SK-N-SH treated with all-trans-retinoic acid at 6 μM for 48 hours (cell line): ENCODE measurements around the gene CLEC2B.

ENCODE experiments used
- ATAC-seq: fragments of 200-7000 bp; cut with Tn5 transposase; 3 replicates; pipeline ENCODE4 v1.9.1; 2020; ENCODE audit warnings: mild to moderate bottlenecking, moderate library complexity
- ARNTL ChIP-seq: fragments of 450-650 bp; formaldehyde crosslinking; IDR thresholded peaks from 2 replicates; pipeline ENCODE4 v1.5.0; 2020; ENCODE audit warnings: low read depth, mild to moderate bottlenecking, moderate library complexity, borderline replicate concordance
- BACH2 ChIP-seq: fragments of 250-450 bp; sonication (Bioruptor Pico); IDR thresholded peaks from 2 replicates; pipeline ENCODE4 v1.9.0; 2021; ENCODE audit warnings: mild to moderate bottlenecking, borderline replicate concordance
- CREB5 ChIP-seq: fragments of 250-450 bp; sonication (Bioruptor Pico); IDR thresholded peaks from 2 replicates; pipeline ENCODE4 v1.5.1; 2020; ENCODE audit warnings: low read depth, mild to moderate bottlenecking, moderate library complexity
- CSDC2 ChIP-seq: fragments of 250-450 bp; sonication (Bioruptor Pico); IDR thresholded peaks from 2 replicates; pipeline ENCODE4 v1.5.0; 2020; ENCODE audit warnings: mild to moderate bottlenecking, moderate library complexity
- CSRNP3 ChIP-seq: fragments of 250-450 bp; sonication (Bioruptor Pico); IDR thresholded peaks from 2 replicates; pipeline ENCODE4 v1.5.1; 2021; ENCODE audit warnings: mild to moderate bottlenecking, moderate library complexity
- ESRRG ChIP-seq: fragments of 250-450 bp; sonication (Bioruptor Pico); IDR thresholded peaks from 2 replicates; pipeline ENCODE4 v1.6.1; 2021; ENCODE audit warnings: mild to moderate bottlenecking
- GLIS3 ChIP-seq: fragments of 250-450 bp; sonication (Bioruptor Pico); IDR thresholded peaks from 2 replicates; pipeline ENCODE4 v1.5.0; 2020; ENCODE audit warnings: mild to moderate bottlenecking, moderate library complexity
- ISL1 ChIP-seq: fragments of 250-450 bp; sonication (Bioruptor Pico); IDR thresholded peaks from 2 replicates; pipeline ENCODE4 v2.1.2; 2022; ENCODE audit warnings: mild to moderate bottlenecking, moderate library complexity
- OSR1 ChIP-seq: fragments of 250-450 bp; sonication (Bioruptor Pico); IDR thresholded peaks from 2 replicates; pipeline ENCODE4 v1.8.0; 2022; ENCODE audit warnings: moderate library complexity, mild to moderate bottlenecking, inconsistent platforms
- PPARA ChIP-seq: fragments of 250-450 bp; sonication (Bioruptor Pico); IDR thresholded peaks from 2 replicates; pipeline ENCODE4 v1.5.0; 2020; ENCODE audit warnings: mild to moderate bottlenecking, borderline replicate concordance
- SNAI2 ChIP-seq: fragments of 250-450 bp; sonication (Bioruptor Pico); IDR thresholded peaks from 2 replicates; pipeline ENCODE4 v1.5.0; 2020; ENCODE audit warnings: mild to moderate bottlenecking, moderate library complexity
- TCF4 ChIP-seq: fragments of 250-450 bp; sonication (Bioruptor Pico); IDR thresholded peaks from 2 replicates; pipeline ENCODE4 v1.8.0; 2021; ENCODE audit warnings: mild to moderate bottlenecking, moderate library complexity, borderline replicate concordance
- TOX ChIP-seq: fragments of 250-450 bp; sonication (Bioruptor Pico); IDR thresholded peaks from 2 replicates; pipeline ENCODE4 v1.8.0; 2021; ENCODE audit warnings: mild to moderate bottlenecking, moderate library complexity, borderline replicate concordance
- ZC3H10 ChIP-seq: fragments of 250-450 bp; sonication (Bioruptor Pico); IDR thresholded peaks from 2 replicates; pipeline ENCODE4 v1.5.1; 2021; ENCODE audit warnings: mild to moderate bottlenecking, moderate library complexity
- ZFP30 ChIP-seq: fragments of 450-650 bp; formaldehyde crosslinking; IDR thresholded peaks from 2 replicates; pipeline ENCODE4 v1.5.0; 2022; ENCODE audit warnings: mild to moderate bottlenecking, moderate library complexity
- ZNF565 ChIP-seq: fragments of 450-650 bp; formaldehyde crosslinking; conservative IDR thresholded peaks from 2 replicates; pipeline ENCODE4 v1.5.0; 2020; ENCODE audit warnings: low read depth, mild to moderate bottlenecking, moderate library complexity
- ZNF70 ChIP-seq: fragments of 450-650 bp; formaldehyde crosslinking; IDR thresholded peaks from 2 replicates; pipeline ENCODE4 v1.5.0; 2020; ENCODE audit warnings: mild to moderate bottlenecking, moderate library complexity
- ZNF8 ChIP-seq: fragments of 450-650 bp; formaldehyde crosslinking; IDR thresholded peaks from 2 replicates; pipeline ENCODE4 v1.5.0; 2020; ENCODE audit warnings: mild to moderate bottlenecking, moderate library complexity
- TF ChIP-seq, protein P1 (sequence below): fragments of 250-450 bp; sonication (Bioruptor Pico); IDR thresholded peaks from 2 replicates; pipeline ENCODE4 v1.8.0; 2020; ENCODE audit warnings: mild to moderate bottlenecking, moderate library complexity, borderline replicate concordance
- TF ChIP-seq, protein P2 (sequence below): fragments of 250-450 bp; sonication (Bioruptor Pico); IDR thresholded peaks from 2 replicates; pipeline ENCODE4 v1.5.0; 2020; ENCODE audit warnings: mild to moderate bottlenecking, moderate library complexity
- TF ChIP-seq, protein P3 (sequence below): fragments of 250-450 bp; sonication (Bioruptor Pico); IDR thresholded peaks from 2 replicates; pipeline ENCODE4 v1.8.0; 2021; ENCODE audit warnings: low read depth, mild to moderate bottlenecking, moderate library complexity, borderline replicate concordance

Gene CLEC2B

GRCh38 chr12:9831720-9832119 lies 37.4 kb downstream of the CLEC2B start:
- TF ChIP-seq BACH2 (CRISPR knock-in tag) (no peak), SNAI2 (CRISPR knock-in tag) (no peak)
- ATAC-seq, result no peak

DNA sequence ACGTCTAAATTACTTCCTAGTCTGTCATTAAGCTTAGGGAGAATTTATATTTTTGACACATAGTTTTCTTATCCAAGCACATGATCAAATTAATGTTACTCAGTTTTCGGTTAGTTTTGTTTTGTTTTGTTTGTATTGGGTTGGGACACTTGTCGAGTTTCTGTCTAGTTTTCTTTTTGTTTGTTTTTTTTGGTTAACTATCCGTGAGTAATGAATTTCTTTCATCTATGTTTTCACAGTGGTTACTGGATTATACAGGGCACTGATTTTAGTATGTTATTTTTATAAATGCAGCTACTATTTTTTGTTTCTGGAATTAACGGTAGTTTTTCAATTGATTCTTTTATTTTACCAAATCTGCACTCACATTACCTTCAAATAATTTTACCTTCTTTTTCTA lies 39.2 kb downstream of the CLEC2B start:
- ATAC-seq, result no peak
- no peak for TF ChIP-seq ZNF8 (CRISPR knock-in tag)
- TF ChIP-seq, protein P1, sequence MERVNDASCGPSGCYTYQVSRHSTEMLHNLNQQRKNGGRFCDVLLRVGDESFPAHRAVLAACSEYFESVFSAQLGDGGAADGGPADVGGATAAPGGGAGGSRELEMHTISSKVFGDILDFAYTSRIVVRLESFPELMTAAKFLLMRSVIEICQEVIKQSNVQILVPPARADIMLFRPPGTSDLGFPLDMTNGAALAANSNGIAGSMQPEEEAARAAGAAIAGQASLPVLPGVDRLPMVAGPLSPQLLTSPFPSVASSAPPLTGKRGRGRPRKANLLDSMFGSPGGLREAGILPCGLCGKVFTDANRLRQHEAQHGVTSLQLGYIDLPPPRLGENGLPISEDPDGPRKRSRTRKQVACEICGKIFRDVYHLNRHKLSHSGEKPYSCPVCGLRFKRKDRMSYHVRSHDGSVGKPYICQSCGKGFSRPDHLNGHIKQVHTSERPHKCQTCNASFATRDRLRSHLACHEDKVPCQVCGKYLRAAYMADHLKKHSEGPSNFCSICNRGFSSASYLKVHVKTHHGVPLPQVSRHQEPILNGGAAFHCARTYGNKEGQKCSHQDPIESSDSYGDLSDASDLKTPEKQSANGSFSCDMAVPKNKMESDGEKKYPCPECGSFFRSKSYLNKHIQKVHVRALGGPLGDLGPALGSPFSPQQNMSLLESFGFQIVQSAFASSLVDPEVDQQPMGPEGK (CRISPR knock-in tag), result no peak
- no peak for TF ChIP-seq ZFP30 (CRISPR knock-in tag)
- no peak for TF ChIP-seq SNAI2 (CRISPR knock-in tag)
- TF ChIP-seq ZC3H10, result no peak
- no peak for TF ChIP-seq CREB5 (CRISPR knock-in tag)
- TF ChIP-seq GLIS3 (CRISPR knock-in tag), result no peak
- TF ChIP-seq CSDC2 (CRISPR knock-in tag), result no peak
- TF ChIP-seq OSR1 (CRISPR knock-in tag), result no peak
- no peak for TF ChIP-seq ESRRG (CRISPR knock-in tag)
- no peak for TF ChIP-seq ARNTL (CRISPR knock-in tag)
- TF ChIP-seq ISL1 (CRISPR knock-in tag), result no peak
- TF ChIP-seq BACH2 (CRISPR knock-in tag), result no peak
- TF ChIP-seq, protein P2, sequence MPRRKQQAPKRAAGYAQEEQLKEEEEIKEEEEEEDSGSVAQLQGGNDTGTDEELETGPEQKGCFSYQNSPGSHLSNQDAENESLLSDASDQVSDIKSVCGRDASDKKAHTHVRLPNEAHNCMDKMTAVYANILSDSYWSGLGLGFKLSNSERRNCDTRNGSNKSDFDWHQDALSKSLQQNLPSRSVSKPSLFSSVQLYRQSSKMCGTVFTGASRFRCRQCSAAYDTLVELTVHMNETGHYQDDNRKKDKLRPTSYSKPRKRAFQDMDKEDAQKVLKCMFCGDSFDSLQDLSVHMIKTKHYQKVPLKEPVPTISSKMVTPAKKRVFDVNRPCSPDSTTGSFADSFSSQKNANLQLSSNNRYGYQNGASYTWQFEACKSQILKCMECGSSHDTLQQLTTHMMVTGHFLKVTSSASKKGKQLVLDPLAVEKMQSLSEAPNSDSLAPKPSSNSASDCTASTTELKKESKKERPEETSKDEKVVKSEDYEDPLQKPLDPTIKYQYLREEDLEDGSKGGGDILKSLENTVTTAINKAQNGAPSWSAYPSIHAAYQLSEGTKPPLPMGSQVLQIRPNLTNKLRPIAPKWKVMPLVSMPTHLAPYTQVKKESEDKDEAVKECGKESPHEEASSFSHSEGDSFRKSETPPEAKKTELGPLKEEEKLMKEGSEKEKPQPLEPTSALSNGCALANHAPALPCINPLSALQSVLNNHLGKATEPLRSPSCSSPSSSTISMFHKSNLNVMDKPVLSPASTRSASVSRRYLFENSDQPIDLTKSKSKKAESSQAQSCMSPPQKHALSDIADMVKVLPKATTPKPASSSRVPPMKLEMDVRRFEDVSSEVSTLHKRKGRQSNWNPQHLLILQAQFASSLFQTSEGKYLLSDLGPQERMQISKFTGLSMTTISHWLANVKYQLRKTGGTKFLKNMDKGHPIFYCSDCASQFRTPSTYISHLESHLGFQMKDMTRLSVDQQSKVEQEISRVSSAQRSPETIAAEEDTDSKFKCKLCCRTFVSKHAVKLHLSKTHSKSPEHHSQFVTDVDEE, result no peak
- TF ChIP-seq ZNF565 (CRISPR knock-in tag), result no peak
- no peak for TF ChIP-seq CSRNP3 (CRISPR knock-in tag)
- no peak for TF ChIP-seq ZNF70 (CRISPR knock-in tag)
- TF ChIP-seq PPARA (CRISPR knock-in tag), result no peak

- TF ChIP-seq CSDC2 (CRISPR knock-in tag), result no peak
- no peak for TF ChIP-seq TOX
- TF ChIP-seq CREB5 (CRISPR knock-in tag), result no peak
- no peak for TF ChIP-seq CSRNP3 (CRISPR knock-in tag)
- no peak for TF ChIP-seq ISL1 (CRISPR knock-in tag)
- no peak for TF ChIP-seq TCF4 (CRISPR knock-in tag)
- TF ChIP-seq, protein P1 (CRISPR knock-in tag), result no peak
- no peak for TF ChIP-seq ZNF8 (CRISPR knock-in tag)
- no peak for TF ChIP-seq ZC3H10
- TF ChIP-seq SNAI2 (CRISPR knock-in tag), result no peak
- TF ChIP-seq, protein P3, sequence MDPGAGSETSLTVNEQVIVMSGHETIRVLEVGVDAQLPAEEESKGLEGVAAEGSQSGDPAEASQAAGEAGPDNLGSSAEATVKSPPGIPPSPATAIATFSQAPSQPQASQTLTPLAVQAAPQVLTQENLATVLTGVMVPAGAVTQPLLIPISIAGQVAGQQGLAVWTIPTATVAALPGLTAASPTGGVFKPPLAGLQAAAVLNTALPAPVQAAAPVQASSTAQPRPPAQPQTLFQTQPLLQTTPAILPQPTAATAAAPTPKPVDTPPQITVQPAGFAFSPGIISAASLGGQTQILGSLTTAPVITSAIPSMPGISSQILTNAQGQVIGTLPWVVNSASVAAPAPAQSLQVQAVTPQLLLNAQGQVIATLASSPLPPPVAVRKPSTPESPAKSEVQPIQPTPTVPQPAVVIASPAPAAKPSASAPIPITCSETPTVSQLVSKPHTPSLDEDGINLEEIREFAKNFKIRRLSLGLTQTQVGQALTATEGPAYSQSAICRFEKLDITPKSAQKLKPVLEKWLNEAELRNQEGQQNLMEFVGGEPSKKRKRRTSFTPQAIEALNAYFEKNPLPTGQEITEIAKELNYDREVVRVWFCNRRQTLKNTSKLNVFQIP (CRISPR knock-in tag), result no peak
- no peak for TF ChIP-seq PPARA (CRISPR knock-in tag)
- no peak for TF ChIP-seq ARNTL (CRISPR knock-in tag)
- TF ChIP-seq ZNF565 (CRISPR knock-in tag), result no peak
- TF ChIP-seq ESRRG (CRISPR knock-in tag), result no peak
- no peak for TF ChIP-seq GLIS3 (CRISPR knock-in tag)
- no peak for ATAC-seq
Observed at GRCh38 chr12:9829483-9829882, 39.7 kb downstream of the CLEC2B start.
